Fibroblast of peridontal ligament (primary cell): ENCODE measurements around the gene SGMS2.

Experiments used
- DNase-seq: peaks from one replicate; pipeline ENCODE4 v3.0.0-alpha.2; 2010; ENCODE audit errors: extremely low read depth

The SGMS2 gene

DNA sequence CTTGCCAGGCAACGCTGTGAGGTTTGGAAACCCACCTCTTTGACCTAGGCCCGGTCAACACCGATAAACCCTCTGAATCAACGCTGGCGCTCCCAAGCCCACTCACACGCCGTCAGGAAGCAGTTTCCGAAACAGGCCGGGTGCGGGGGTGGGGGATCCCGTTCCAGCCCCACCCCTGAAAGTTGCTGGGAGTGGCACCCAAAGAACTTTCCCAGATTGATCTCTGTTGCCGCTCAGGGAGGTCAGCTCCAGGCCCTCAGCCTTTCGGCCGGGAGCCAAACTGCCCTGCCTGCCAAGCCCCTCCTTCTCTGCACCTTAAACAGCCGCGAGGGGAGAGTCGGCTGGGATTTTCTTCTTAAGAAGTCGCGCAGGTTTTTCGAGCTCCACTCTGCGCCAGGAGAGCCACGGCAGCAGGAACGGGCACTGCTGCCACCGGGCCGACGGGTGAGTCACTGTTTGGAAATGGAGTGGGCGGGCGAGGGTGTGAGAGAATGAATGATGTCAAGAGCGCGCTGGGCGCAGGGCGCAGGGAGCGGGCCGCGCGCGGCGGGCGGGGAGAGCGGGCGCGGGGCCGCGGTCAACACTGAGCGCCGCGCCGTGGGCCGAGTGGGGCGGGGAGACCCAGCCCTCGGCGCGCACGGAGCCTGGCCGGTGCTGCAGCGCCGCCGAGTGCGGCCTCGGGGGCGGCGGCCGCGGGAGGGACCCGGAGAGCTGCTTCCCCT, at the start of gene SGMS2:
Gene SGMS2, plus strand, starts transcription at position 583 of the 722 bp plus-strand sequence. CDS start 70,622 bp downstream, outside the sequence.
- DNase-seq: peak; percentile 86

DNA sequence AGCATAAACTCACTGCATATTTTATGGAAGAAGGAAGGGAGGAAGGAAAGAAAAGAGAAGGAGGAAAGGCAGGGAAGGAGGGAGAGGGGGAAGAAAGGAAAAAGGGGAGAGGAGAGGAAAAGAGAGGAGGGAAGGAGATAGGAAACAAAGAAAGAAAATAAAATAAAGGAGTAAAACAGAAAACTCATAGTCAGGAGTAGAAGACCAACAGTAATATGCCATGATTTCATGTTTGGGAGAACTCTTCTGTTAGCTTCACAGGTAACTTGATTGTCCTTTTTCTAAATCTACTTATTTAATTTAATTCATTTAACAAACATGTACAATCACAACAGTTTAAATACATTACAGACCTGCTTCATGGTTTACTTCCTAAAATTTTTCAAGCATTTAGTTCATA, 46.8 kb upstream of the SGMS2 start:
- DNase-seq: no peak

DNA sequence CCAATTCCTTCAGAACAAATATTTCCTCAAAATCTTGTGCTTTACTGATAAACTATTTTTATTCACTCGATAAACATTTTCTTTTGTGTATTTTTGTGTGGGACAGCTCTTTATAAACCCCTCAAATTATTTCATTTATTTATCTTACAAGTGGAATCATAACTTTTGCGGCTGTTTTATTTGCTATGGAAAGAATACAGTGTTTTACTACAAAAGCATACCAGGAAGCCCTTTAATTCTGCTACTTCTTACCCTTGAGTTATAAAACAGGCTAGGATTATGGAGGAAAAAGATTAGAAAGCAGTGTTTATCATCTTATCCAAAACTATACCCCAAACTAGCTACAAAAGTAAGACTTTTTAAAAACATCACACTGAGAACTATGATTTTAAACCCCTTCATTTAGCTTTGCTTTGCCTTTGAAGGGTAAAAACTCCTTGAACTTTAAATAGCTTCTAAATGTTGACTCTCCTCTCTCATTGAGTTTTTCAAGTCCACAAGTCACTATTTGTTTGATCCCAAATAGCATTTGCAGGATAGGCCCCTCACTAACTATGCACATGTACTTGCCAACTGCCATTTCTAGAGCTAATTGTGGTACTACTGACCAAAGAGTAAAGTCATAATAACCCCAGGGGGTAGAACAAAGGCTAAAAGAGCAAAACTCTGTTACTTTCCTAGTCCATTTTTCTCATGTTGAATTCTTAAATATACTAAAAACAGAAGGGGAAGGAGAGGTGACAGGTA, 45.8 kb upstream of the SGMS2 start:
- DNase-seq: no peak

- DNase-seq: no peak
Observed at GRCh38 chr4:107780665-107781064, 44.1 kb upstream of the SGMS2 start.

DNA sequence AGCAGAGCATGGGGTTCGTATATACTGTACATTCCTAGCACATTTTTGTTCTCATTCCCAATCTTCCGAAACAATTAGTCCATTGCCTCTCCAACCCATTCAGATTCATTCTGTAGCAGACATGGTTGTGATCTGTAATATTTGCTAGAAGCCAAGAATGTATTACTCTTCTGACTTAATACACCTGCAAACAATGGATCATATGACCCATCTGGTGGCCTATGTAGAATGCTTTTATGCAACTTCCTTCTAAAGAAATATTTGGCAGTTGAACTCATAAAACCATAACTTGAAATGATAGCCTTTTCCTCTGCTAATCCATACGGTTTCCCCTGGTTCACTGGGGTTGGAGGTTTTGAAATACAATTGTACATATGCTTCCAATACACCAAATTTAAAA, 32.8 kb upstream of the SGMS2 start:
- DNase-seq: no peak

DNA sequence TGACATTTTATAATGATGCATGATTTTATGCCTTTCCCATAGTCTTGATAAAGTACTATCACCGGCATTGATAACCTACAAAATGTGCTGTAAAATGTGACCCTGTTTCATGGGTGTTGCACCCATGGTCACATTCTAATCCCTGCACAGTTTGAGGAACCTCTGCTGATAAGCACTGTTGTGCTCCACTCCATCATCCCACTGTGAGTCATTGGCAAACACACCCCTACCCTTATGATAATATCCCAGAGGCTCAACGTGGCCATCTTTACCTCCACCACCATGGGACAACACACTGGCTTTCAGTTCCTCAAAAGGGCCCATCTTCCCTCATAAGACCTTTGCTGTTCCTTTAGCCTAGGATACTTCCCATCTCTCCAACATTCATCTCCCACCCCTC, 32.0 kb upstream of the SGMS2 start:
- DNase-seq: no peak

DNA sequence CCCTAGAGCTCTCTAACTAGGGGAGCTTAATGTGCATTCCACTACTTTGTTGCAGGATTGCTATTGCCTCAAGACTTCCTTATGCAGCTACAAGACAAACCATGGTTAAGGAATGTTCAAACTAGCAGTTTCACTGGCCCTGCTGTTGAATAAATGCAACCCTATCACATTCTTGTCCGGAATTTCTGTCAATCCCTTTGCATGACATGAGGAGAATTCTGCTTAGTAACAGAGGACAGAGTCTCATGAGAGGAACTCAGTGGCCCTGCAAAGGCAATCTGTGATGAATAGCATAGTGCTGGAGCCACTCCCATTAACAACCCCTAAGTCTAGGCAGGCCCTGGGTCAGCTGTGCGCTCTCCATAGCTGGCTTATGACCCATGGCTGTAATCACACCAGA, 30.7 kb upstream of the SGMS2 start:
- DNase-seq: no peak

GRCh38 chr4:107799669-107800450, 24.9 kb upstream of the SGMS2 start:
- no peak for DNase-seq

- DNase-seq: no peak
Observed at GRCh38 chr4:107800706-107801105, 24.0 kb upstream of the SGMS2 start.

- peak; percentile 61 for DNase-seq
Observed at GRCh38 chr4:107801766-107802211, 22.9 kb upstream of the SGMS2 start.

GRCh38 chr4:107804956-107805355, 19.8 kb upstream of the SGMS2 start:
- no peak for DNase-seq

GRCh38 chr4:107806196-107806595, 18.5 kb upstream of the SGMS2 start:
- DNase-seq: peak; percentile 62

DNA sequence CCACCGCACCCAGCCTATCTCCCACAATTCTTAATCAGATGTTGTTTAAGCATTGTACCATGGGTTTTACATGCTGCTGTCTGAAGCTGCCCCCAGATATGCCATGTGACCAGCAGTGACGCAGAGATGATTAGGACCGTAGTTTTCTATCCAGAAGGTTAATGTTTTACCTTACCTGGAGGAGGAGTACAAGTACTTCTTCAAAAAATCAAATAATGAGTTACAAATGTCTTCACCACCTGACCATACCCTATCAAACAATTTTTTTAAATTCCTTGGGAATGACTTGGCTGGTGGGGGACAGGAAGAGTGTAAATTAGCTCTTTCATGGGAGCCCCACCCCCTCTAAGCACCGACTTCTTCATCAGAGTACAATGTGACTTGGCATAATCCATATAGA, 16.2 kb upstream of the SGMS2 start:
- no peak for DNase-seq

- no peak for DNase-seq
Observed at GRCh38 chr4:107809210-107809609, 15.5 kb upstream of the SGMS2 start.

DNA sequence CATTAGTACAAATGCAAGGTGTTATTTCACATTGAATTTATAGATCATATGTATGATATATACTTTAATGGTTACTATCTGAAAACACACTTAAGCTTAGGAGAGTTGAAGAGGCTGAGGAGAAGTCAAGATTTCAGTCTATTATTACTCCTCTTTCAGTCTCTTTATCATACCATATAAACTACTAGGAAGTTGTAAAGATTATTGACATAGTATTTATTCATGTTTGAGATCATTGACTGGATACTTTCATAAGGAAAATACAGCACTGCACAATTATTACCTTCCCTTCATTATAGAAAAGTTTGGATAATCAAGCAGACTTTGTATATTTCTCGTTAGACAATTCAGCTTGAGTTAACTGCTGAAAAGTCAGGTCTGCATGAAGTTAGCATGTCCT, 10.0 kb upstream of the SGMS2 start:
- DNase-seq: no peak

DNA sequence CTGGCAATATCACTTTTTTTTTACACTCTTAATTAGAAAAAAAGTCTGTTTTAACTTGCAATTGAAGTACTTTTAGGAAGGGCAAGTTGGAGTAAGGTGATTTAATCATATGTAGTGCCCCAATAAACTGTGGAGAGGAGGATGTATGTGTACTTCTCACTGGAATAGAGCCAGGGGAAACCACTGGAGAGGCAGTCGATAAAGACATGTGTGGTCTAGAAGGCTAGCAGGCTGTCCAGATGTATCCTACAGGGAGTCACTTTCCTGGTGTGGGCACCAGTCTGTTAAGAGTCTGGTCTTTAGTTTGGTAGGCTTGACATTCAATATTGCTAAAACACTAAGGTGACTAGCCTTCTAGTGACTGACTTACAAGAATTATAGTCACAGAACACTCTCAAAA, 9.6 kb upstream of the SGMS2 start:
- no peak for DNase-seq

DNA sequence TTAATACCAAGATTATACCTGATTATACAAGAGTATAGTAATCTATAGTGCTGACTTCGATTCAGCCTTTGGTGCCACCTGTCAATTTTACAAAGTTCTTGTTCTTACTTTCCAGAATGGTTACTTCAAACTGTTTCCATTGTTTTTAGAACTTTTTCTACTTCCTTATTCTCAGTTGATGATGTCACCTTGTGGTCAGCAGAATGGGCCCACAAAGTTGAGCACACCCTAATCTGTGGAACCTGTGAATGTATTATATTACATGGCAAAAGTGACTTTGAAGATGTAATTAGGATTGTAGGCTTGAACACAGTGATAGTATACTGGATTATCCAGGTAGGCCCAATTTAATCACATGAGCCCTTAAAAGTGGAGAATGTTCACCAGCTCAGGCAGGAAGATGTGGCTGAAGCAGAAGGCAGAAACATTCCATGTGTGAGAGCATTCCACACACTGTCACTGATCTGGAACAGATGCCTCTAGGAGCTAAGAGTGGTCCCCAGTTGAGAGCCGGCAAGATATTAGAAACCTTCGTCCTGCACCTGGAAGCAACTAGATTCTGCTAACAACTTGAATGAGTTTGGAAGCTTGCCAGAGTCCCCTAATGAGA, 6.3 kb upstream of the SGMS2 start:
- DNase-seq: no peak

- no peak for DNase-seq
Observed at GRCh38 chr4:107823870-107824349, 822 bp upstream of the SGMS2 start.

DNA sequence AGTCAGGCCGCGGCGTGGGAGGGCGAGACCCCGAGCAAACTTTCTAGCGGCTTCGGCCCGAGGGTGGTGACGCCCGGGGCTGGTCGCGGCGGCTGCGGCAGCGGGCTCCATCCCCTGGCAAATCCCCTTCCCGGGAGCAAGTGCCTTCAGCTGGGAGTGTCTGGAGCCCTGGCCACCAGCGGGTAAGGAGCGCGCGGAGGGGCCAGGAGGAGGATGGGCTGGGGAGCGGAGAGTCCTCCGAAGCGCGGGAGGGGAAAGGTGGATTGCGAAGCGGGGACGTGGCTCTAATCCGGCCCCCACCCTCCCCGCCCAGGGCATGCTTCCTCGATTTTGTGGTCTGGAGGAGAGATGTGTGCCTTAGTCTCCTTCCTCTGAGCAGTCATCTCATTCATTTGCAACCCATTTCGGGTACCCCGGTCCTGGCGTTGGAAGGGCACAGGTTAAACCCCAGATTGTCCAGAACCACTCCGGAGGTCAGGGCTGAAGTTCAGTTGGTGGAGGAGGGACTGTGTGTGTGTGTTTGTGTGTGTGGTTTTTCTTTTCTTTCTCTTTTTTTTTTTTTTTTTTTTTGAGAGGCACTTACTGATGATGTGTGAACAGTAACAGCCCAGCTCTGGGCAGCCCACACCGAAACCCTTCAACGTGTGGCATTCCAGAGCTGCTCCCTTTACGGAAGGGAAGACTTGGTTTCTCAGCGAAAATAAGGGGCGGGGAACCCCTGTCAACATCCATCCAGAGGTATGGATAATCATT, 516 bp downstream of the SGMS2 start:
- DNase-seq: peak; percentile 49

DNA sequence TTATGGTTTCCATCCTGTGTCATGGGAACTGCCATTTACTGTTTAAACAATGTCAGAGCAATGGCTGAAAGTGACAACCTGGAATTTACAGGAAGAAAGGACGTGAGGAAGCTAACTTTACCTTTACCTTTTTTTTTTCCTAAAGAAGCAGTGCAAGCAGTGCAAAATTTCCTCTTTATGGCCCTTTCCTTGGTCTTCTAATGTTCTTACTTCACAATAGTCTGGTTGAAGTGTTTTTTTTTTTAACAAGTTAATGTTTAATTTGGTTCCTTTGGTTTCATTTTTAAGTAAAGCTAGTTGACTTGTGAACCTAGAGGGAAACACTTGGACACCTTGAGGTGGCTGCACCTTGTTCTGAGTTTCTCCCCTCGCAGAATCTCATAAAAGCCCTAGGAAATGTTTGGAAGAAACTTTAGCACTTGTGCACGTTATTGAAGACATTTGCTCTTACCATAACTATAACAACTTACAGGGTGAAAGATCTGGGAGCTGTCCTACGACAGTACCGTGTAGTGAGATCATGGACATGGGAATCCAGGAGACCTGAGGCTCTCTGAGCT, 1.8 kb downstream of the SGMS2 start:
- no peak for DNase-seq
